Endothelial cell of umbilical vein (primary cell): Measurements from ENCODE around the gene CFAP126. TPM values are rescaled to one million over a fixed set of nuclear protein-coding genes. Genes with fewer than 3 reads are reported as not detected.

Experiments used
- BruUV-seq: library from RNA; stranded (reverse); fragments of 400-500 nt; replicated peaks from 2 replicates; lab custom pipeline; 2021; lab: Mats Ljungman, UMichigan
- CTCF ChIA-PET: fragments of 300-600, 350-600 bp; sonication (Branson Sonifier 250); formaldehyde crosslinking; loops from one replicate; lab custom pipeline; 2021; ENCODE audit warnings: antibody characterized with exemption, inconsistent platforms; lab: Charles Lee
- POLR2A ChIA-PET: fragments of 300-600, 350-600 bp; sonication (Branson Sonifier 250); formaldehyde crosslinking; loops from one replicate; lab custom pipeline; 2021; ENCODE audit warnings: antibody characterized with exemption, inconsistent platforms; lab: Charles Lee
- DNase-seq: peaks from one replicate; pipeline ENCODE4 v3.0.0-alpha.2; 2011; ENCODE audit warnings: low read depth, low spot score
- FAIRE-seq: peaks from 2 replicates; lab custom pipeline; 2011; peaks lifted over from hg19 to GRCh38; lab: Jason Lieb, UNC
- H2AFZ ChIP-seq: 2 replicates; pipeline ENCODE4 v1.6.0; 2012; ENCODE audit warnings: low read depth, low read length, control low read depth, inconsistent platforms
- H3K27ac ChIP-seq: 2 replicates; pipeline ENCODE4 v1.5.1; 2011; ENCODE audit warnings: low read depth, mild to moderate bottlenecking, control low read depth, low read length, moderate library complexity; ENCODE audit not compliant: insufficient read depth
- H3K27me3 ChIP-seq, 2 experiments: 2 replicates each; pipeline versions ENCODE4 v1.6.0 to v1.6.1; 2011; ENCODE audit warnings: low read length in 2 of 2, mixed read lengths in 1 of 2; ENCODE audit not compliant: control insufficient read depth in 2 of 2, insufficient read depth in 2 of 2
- H3K36me3 ChIP-seq, 2 experiments: 2 replicates in 1 of 2; 3 replicates in 1 of 2; pipeline ENCODE4 v1.5.1; 2011; ENCODE audit warnings: low read length in 2 of 2, mild to moderate bottlenecking in 1 of 2, moderate library complexity in 1 of 2; ENCODE audit not compliant: control insufficient read depth in 2 of 2, insufficient read depth in 2 of 2; ENCODE audit errors: extremely low read depth in 1 of 2
- H3K4me1 ChIP-seq: 3 replicates; pipeline ENCODE4 v1.5.1; 2011; ENCODE audit warnings: mild to moderate bottlenecking, low read length; ENCODE audit not compliant: control insufficient read depth, insufficient read depth; ENCODE audit errors: extremely low read depth
- H3K4me2 ChIP-seq: 2 replicates; pipeline ENCODE4 v1.6.1; 2011; ENCODE audit warnings: low read length, control low read depth, mixed read lengths; ENCODE audit not compliant: insufficient read depth
- H3K4me3 ChIP-seq, 3 experiments: fragments of 200-600 bp in 1 of 3; sonication (generic), shearing (Covaris generic) in 1 of 3; replicated peaks in 1 of 3; 2 replicates each; pipeline ENCODE4 v1.5.1; 2011 to 2016; ENCODE audit warnings: control low read depth in 3 of 3, low read length in 3 of 3, mild to moderate bottlenecking in 2 of 3, inconsistent platforms in 1 of 3, low read depth in 1 of 3, moderate library complexity in 1 of 3; ENCODE audit not compliant: insufficient read depth in 1 of 3
- H3K79me2 ChIP-seq: 2 replicates; pipeline ENCODE4 v1.6.0; 2012; ENCODE audit warnings: low read length, inconsistent platforms; ENCODE audit not compliant: control insufficient read depth, insufficient read depth
- H3K9ac ChIP-seq: replicated peaks from 2 replicates; pipeline ENCODE3; 2011; ENCODE audit warnings: low read length, control low read depth; ENCODE audit not compliant: insufficient read depth; ENCODE audit errors: extremely low read depth
- H3K9me1 ChIP-seq: replicated peaks from 3 replicates; pipeline ENCODE4 v1.6.0; 2011; ENCODE audit warnings: mild to moderate bottlenecking, low read length; ENCODE audit not compliant: control insufficient read depth, insufficient read depth; ENCODE audit errors: extremely low read depth
- H3K9me3 ChIP-seq: replicated peaks from 2 replicates; pipeline ENCODE4 v1.5.1; 2012; ENCODE audit warnings: low read length, inconsistent platforms; ENCODE audit not compliant: control insufficient read depth, insufficient read depth
- H4K20me1 ChIP-seq: replicated peaks from 2 replicates; pipeline ENCODE3; 2011; ENCODE audit warnings: mild to moderate bottlenecking, low read length; ENCODE audit not compliant: control insufficient read depth, insufficient read depth; ENCODE audit errors: extremely low read depth
- EZH2 ChIP-seq: IDR thresholded peaks from 2 replicates; pipeline ENCODE4 v1.6.1; 2012; ENCODE audit warnings: borderline replicate concordance, low read depth, mild to moderate bottlenecking, moderate library complexity, low read length, inconsistent platforms; ENCODE audit not compliant: severe bottlenecking
- FOS ChIP-seq: IDR thresholded peaks from 2 replicates; pipeline ENCODE4 v1.6.1; 2011; ENCODE audit warnings: mild to moderate bottlenecking, low read length, moderate library complexity, borderline replicate concordance; ENCODE audit not compliant: insufficient read depth
- GATA2 ChIP-seq: IDR thresholded peaks from 2 replicates; pipeline ENCODE4 v1.7.0; 2011; ENCODE audit warnings: low read depth, mild to moderate bottlenecking, moderate library complexity, mixed read lengths, low read length; ENCODE audit not compliant: insufficient read length, insufficient read depth
- JUN ChIP-seq: IDR thresholded peaks from 2 replicates; pipeline ENCODE4 v1.6.1; 2011; ENCODE audit warnings: borderline replicate concordance, low read depth; ENCODE audit not compliant: insufficient read length, insufficient read depth
- MYC ChIP-seq: IDR thresholded peaks from one replicate; pipeline ENCODE4 v1.6.1; 2011; ENCODE audit warnings: mild to moderate bottlenecking, low read depth, low read length
- POLR2A ChIP-seq: IDR thresholded peaks from 2 replicates; pipeline ENCODE4 v1.6.1; 2012; ENCODE audit warnings: low read depth, mild to moderate bottlenecking, control low read depth, low read length
- POLR2AphosphoS5 ChIP-seq: IDR thresholded peaks from 2 replicates; pipeline ENCODE4 v1.6.1; 2012; ENCODE audit warnings: low read depth, mild to moderate bottlenecking, control low read depth, low read length, moderate library complexity; ENCODE audit not compliant: insufficient read depth
- dilution Hi-C: fragments of 300-500 bp; cut with MboI; formaldehyde crosslinking; loops from one replicate; pipeline ENCODE4 v1.15.0; 2019; ENCODE audit warnings: low sequenced_read_pairs; ENCODE audit not compliant: extremely low pct_ligation_motif_present
- intact Hi-C: fragments of 100-400 bp; cut with micrococcal nuclease; formaldehyde crosslinking; loops from one replicate; pipeline ENCODE4 v1.10.0; 2022
- polyA plus RNA-seq, 4 experiments: library from polyadenylated mRNA; depleted of rRNA in 3 of 4; stranded (reverse) in 3 of 4; unstranded in 1 of 4; fragments of >200 nt; gene quantifications; 2 replicates each; pipeline versions ENCODE4 v1.2.1 to v1.2.3, GENCODE V29; 2011 to 2012; ENCODE audit warnings: missing spikeins in 1 of 4
- total RNA-seq: library from RNA; stranded (reverse); gene quantifications from 2 replicates; pipeline ENCODE4 v1.2.3, GENCODE V29; 2021
- TF ChIP-seq, protein P1 (sequence below), 2 donors: IDR thresholded peaks; 1 replicate in 1 of 2; 2 replicates in 1 of 2; pipeline ENCODE4 v1.5.1; 2011; ENCODE audit warnings: low read length in 2 of 2, mild to moderate bottlenecking in 2 of 2, moderate library complexity in 2 of 2, control low read depth in 1 of 2, inconsistent platforms in 1 of 2, low read depth in 1 of 2; ENCODE audit not compliant: insufficient read depth in 1 of 2; ENCODE audit errors: extremely low read depth in 1 of 2
- TF ChIP-seq, protein P2 (sequence below): IDR thresholded peaks from 2 replicates; pipeline ENCODE4 v1.6.1; 2011; ENCODE audit not compliant: insufficient read depth, insufficient read length

Gene CFAP126
- total and polyA plus RNA-seq, 2 donors (not counting 3 experiments of a cell fraction or from before 2014, with no cell fraction given) = not detected

DNA sequence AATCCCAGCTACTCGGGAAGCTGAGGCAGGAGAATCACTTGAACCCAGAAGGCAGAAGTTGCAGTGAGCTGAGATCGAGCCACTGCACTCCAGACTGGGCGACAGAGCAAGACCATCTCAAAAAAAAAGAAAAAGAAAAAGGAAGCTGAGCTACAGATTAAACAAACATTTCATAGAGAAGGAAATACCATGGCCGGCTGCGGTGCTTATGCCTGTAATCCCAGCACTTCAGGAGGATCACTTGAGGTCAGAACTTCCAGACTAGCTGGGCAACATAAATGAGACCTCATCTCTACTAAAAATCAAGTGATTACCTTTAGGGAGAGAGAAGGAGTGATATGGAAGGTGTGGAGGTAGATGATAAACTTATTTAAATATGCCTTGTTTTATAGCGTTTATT lies 14.0 kb upstream of the CFAP126 start:
- H3K4me3 ChIP-seq = no peak overlapping the region
- TF ChIP-seq GATA2 (no peak), POLR2A (no peak), JUN (no peak)
- TF ChIP-seq, protein P1, sequence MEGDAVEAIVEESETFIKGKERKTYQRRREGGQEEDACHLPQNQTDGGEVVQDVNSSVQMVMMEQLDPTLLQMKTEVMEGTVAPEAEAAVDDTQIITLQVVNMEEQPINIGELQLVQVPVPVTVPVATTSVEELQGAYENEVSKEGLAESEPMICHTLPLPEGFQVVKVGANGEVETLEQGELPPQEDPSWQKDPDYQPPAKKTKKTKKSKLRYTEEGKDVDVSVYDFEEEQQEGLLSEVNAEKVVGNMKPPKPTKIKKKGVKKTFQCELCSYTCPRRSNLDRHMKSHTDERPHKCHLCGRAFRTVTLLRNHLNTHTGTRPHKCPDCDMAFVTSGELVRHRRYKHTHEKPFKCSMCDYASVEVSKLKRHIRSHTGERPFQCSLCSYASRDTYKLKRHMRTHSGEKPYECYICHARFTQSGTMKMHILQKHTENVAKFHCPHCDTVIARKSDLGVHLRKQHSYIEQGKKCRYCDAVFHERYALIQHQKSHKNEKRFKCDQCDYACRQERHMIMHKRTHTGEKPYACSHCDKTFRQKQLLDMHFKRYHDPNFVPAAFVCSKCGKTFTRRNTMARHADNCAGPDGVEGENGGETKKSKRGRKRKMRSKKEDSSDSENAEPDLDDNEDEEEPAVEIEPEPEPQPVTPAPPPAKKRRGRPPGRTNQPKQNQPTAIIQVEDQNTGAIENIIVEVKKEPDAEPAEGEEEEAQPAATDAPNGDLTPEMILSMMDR (IDR thresholded peaks at IDR 0.05; ENCODE audit: extremely low read depth in 1 of 2, insufficient read depth in 1 of 2, low read depth in 1 of 2, low read length in 2 of 2) = no peak
- no peaks in the 10 kb centered on the region for H3K9me3 ChIP-seq
- peak overlapping the region; percentile 96 for H2AFZ ChIP-seq
- H3K4me1 ChIP-seq = peaks cover 15% of the 10 kb centered on the region
- no peaks in the 10 kb centered on the region for H4K20me1 ChIP-seq
- H3K27me3 ChIP-seq = no peaks in the 10 kb centered on the region
- H3K4me2 ChIP-seq = peak overlapping the region; percentile 66
- POLR2A ChIA-PET = interaction anchor here (1.4 kb wide), 1 partner anchor 216 kb away, joined by 4 read pairs; the partner anchor contains the start of gene PPOX
- CTCF ChIA-PET = interaction anchor here (0.6 to 3.9 kb wide), 52 partner anchors 8 to 655 kb away, joined by 3 to 156 read pairs (median 5); partner anchors contain the start of genes ADAMTS4, B4GALT3, CFAP126 and KLHDC9
- no peaks in the 10 kb centered on the region for H3K36me3 ChIP-seq
- peak overlapping the region; percentile 56 for H3K27ac ChIP-seq
- dilution Hi-C loops = no loop called here
- DNase-seq = peak; percentile 60
- no peaks in the 10 kb centered on the region for H3K9me1 ChIP-seq
- BruUV-seq = no TSS peak
- H3K9ac ChIP-seq = peak overlapping the region; percentile 63
- peak; percentile 61 for FAIRE-seq
- intact Hi-C loops = loop anchor here (1.0 to 10.0 kb wide), 8 partner anchors 18 to 357 kb away; partner anchors contain the start of genes F11R, PPOX and SDHC
- no peaks in the 10 kb centered on the region for H3K79me2 ChIP-seq

DNA sequence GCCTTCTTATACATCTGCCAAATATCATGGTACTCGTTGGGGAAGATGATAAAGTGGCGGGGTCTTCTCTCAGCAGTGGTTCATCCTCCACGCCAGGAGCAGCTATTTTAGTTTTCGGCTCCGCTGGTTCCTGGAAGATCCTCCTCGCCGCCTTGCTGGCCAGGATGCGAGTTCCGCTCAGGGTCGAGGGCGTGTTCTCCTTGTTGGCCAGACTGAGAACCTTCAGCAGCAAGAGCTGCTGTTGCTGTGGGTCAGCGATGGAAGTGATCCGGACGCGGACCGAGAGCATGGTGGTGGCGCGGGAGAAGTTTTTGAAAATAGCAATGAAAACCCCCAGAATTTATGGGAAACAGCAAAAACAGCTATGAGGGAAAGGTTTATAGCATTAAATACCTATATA lies 11.4 kb upstream of the CFAP126 start:
- Histone ChIP-seq H3K27ac (no peak overlapping the region), H3K4me2 (no peak overlapping the region), H2AFZ (peak overlapping the region; percentile 34), H3K9ac (no peak overlapping the region), H3K4me3 (no peak overlapping the region), H3K36me3 (no peaks in the 10 kb centered on the region), H3K79me2 (no peaks in the 10 kb centered on the region), H3K9me1 (no peaks in the 10 kb centered on the region), H3K9me3 (no peaks in the 10 kb centered on the region), H3K27me3 (no peaks in the 10 kb centered on the region), H3K4me1 (peaks cover 15% of the 10 kb centered on the region), H4K20me1 (no peaks in the 10 kb centered on the region)
- BruUV-seq = no TSS peak
- intact Hi-C loops = no loop called here
- dilution Hi-C loops = no loop called here
- TF ChIP-seq FOS = no peak
- TF ChIP-seq, protein P2, sequence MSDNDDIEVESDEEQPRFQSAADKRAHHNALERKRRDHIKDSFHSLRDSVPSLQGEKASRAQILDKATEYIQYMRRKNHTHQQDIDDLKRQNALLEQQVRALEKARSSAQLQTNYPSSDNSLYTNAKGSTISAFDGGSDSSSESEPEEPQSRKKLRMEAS = no peak
- TF ChIP-seq JUN = no peak
- no peak for TF ChIP-seq EZH2
- TF ChIP-seq POLR2AphosphoS5 = no peak
- TF ChIP-seq GATA2 = no peak
- no peak for TF ChIP-seq MYC
- no peak for TF ChIP-seq POLR2A
- TF ChIP-seq, protein P1 (IDR thresholded peaks at IDR 0.05; ENCODE audit: extremely low read depth in 1 of 2, insufficient read depth in 1 of 2, low read depth in 1 of 2, low read length in 2 of 2) = no peak
- ChIA-PET CTCF (interaction anchor here (0.9 kb wide), 1 partner anchor 151 kb away, joined by 3 read pairs; no protein-coding TSS in a partner anchor), POLR2A (no interaction called here)
- no peak for FAIRE-seq
- no peak for DNase-seq
